Globus pallidus (tissue), 1 donor: ENCODE measurements around the gene LIMK1.
"Not testable (repeated sequence)": the region's sequence is repeated elsewhere in the genome, so short reads cannot be mapped to it uniquely, and the experiment has no call there.

Experiments
- DNase-seq: peaks from one replicate; pipeline ENCODE4 v3.0.0-alpha.2; 2015; ENCODE audit warnings: low spot score

The LIMK1 gene

DNA sequence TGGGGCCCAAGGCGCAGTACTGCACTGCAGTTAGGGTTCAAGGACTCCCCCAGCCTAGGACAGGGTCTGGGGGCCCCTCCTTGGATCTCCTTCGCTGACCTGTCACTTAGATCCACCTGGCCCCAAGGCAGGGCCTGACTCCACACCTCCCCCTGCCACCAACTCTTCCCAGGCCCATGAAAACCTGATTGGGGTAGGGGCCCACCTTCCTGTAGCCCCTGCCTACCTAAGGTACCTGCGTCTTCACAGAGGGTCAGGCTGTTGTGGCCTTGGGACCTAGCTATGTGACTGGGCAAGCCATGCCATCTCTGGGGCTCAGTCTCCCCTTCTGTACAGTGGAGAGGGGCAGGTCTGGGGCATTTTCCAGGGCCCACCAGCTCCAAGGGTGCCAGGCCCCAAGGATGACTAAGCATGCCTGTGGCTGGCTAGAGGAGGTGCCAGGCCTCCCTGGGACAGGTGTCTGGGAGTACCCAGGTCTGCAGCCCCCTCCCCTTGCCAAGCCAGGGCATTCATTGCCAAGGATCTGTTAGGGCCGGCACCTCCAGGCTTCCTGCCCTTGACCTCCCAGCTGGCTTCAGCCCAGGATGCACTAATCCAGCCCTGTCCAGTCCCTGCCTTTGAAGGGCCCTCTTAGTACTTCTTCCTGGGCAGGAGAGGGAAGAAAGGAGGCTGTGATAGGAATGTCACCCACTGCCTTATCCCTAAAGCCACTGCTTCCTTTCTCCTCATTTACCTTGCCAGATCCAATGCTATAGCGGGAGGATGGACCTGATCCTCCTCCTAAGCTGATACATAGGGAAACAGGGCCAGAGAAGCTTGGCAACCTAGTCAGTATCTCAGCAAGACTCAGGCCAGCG is 1.3 kb downstream of the LIMK1 start:
- DNase-seq: no peak

DNA sequence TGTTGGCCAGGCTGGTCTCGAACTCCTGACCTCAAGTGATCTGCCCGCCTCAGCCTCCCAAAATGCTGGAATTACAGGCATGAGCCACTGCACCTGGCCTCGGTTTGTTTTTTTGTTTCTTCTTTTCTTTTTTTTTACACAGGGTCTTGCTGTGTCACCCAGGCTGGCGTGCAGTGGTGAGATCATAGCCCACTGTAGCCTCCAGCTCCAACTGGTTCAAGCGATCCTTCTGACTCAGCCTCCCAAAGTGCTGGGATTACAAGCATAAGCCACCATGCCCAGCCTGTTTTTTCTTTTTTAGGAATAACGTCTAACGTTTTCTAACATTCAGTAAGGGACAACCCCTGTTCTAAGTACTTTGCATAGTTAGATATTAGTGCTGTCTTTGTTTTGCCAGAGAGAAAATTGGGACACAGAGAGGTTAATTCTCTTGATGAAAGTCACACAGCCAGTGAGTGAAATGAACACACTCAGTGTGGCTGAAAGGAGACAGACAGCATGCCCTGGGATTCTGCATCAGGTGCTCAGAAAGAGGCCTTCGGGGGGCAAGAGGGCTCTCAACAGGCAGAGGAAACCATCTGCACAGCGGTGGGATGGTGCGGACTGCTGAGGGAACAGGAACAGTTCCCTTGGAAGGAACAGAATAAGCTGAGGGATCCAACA is 4.3 kb downstream of the LIMK1 start:
- no peak for DNase-seq

DNA sequence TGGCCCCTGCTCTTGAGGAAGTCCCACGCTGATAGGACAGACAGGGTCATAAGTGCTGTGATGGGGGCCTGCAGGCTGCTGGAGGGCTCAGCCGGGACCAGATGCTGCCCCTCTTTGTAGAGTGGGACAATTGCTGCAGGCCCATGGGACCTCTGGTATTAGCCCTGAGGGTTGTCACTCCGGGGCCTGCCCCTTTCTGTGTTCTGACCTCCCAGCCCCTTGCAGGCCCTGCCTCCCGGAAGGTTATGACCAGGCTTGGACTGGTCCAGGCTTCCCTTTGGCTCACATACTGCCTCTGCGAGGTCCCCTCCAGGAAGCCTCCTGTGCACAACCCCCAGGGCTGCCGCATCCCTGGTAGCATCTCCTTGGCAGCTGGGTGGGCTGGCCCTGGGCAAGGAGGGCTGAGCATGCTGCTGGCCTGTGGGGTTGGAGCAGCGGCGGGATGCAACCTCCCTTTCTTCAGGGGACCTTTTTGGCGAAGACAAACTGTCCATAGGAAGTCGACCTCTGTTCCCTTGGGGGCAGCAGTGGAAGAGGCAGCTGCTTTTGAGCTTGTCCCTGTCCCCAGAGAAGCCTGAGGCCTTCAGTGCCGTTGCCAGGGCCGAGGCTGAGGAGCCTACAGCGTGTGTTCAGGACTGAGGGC is 8.8 kb downstream of the LIMK1 start:
- no peak for DNase-seq

DNA sequence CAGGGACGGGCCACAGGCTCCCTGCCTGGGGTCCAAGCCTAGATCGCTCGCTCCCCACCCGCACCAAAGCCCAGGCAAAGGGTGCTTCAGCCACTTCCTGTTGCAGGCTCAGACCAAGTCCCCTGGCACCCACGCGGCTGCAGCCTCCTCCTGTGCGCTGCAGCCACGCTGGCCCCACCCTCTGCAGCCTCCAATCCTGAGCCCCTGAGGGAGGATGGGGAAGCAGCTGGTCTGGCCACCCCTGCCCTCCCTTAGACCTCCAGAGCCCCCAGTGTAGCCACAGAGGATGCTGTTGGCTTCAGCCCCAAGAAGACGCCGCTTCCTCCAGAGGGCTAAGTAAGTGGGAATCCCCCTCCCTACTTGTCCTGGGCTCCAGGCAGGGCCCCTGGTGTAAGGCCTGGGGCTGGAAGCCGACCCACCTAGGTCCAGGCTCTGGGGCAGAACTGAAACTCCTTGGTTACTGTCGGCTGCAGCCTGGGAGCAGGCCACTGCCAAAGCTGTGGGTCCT is 9.4 kb downstream of the LIMK1 start:
- DNase-seq: peak; percentile 55

DNA sequence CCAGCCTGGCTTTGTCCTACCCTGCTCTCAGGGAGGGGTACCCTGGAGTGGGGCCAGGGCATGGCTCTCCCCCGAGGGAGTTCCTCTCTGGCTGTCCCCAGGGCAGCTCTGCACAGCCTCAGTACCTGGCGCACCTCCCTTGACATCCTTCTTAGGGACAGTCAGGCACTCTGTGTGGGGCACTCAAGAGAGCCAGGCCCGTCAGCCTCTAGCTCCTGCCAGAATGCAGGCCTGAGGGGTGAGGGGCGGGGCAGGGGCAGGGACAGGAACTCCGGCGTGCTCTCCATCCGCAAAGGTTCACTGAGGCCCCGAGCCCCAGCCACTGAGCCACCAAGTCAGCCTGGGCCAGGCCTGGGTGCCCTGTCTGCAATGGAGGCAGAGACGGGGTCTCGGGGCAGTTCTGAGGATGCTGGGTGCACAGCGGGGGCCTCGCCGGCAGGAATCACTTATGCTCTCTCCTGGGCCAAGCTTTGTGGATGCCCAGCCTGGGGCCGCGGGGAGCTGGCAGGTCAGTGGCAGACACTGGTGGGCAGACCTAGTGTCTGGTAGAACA is 10.1 kb downstream of the LIMK1 start:
- DNase-seq: no peak

DNA sequence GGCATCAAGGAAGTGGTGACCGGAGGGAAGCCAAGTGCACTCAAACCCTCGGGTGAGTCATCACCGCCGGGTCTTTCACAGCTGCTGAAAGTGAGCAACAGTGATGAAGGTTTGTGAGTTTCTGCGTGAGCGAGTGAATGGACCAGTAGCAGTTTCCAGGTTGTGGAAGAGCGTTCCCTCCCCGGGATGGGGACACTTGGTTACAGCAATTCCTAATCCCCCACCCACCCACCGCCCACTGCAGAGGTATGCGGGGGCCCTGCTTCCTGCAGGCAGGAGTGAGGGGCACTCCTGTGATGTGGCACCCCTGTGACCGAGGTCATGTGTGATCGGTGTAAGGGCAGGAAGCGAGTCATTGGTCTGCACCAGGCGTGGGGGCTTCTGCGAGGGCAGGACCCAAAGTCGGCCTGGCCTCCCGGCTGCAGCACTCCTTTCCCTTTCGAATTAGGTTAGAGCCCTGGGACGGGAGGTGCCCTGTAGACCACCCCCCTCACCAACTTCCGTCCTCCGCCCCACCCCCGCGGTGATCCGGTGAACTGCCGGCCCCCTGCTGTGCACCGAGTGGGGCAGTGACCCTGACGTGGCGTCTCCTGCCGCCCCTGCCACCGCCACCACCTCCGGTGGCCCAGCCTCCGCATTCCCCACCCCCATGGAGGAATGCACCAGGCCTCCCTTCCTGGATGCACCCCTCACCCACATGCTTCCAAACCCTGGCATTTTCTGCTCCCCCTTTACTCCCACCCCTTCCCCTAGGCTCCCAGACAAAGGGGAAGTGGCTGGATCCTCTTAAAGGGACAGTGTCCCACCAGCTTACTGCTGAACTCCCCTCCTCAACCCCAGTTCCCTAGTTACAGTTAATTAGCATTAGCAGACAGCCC is 10.9 kb downstream of the LIMK1 start:
- peak; percentile 16 for DNase-seq

DNA sequence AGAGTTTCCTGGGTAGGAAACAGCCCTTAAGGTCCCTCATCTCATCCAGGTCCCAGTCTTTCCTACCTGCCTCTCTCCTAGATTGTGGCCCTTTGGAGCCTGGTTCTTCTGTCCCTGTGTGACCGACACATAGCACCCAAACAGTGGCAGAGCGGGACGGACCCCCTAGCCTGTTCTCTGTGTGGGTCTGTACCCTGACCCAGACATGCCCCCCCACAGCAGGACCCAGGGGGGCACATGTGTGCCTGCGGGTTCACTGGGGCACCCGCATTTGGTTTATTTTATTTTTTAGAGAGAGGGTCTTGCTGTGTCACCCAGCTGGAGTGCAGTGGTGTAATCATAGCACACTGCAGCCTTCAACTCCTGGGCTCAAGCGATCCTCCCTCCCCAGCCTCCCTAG is 11.5 kb downstream of the LIMK1 start:
- no peak for DNase-seq

DNA sequence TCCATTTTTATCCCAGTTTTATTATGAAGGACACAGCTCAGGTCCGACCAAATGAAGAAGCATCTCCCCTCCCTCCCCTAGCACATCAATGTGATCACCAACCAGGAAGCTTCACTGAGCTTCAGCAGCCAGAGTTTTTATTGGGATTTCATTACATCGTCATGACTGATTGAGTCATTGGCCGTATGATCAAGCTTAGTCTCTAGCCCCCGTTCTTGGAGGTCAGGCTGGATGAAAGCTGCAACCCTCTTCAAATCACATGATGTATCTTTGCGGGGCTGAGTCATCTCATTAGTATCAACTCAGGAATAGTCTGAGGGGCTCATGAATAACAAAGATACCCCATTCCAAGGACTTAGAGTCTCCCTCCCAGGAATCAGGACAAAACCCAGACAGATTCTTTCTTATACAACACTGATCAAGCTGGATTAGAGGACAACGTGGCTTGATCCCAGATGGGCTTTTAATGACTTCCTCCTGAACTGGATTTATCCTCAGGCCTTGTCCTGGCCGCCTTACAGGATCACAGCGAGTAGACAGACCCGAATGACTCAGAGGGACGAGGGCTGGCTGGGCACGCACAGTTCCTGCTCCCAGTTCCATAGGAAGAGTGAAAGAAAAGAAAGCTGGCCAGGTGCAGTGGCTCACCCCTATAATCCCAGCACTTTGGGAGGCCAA is 14.5 kb downstream of the LIMK1 start:
- no peak for DNase-seq

DNA sequence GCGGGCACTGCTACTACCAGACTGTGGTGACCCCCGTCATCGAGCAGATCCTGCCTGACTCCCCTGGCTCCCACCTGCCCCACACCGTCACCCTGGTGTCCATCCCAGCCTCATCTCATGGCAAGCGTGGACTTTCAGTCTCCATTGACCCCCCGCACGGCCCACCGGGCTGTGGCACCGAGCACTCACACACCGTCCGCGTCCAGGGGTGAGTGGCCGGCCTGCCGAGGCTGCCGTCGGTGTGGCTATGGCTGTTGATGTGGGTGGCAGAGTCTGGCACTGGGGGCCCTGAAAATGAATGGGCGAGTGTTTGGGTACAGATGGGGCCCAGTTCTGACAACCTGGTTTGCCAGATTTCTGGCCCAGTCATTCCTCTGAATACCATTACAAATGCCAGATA is 15.4 kb downstream of the LIMK1 start:
- no peak for DNase-seq

DNA sequence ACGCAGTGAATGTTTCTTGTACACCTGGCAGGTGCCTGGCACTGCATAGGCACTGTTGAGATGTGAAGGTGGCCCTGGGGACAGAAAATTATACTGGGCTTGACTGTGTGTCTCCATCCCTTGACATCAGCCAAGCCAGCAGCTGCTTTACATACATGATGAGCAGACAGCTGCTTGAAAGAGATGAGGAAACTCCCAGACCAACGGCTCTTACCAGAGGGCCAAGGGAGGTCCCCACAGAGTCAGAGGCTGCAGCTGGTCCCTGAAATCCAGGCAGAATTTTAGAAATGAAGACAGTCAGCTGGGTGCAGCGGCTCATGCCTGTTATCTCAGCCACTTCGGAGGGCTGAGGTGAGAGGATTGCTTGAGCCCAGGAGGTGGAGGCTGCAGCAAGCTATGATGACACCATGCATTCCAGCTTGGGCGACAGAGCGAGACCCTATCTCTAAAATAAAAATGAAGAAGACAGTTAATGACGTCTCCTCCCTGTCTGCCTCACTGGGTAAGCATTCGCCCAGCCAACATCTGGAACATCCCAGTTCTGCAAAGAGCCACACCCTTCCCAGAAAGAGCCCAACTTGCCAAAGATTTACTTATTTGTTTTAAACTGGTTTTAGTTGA is 17.6 kb downstream of the LIMK1 start:
- DNase-seq: no peak

DNA sequence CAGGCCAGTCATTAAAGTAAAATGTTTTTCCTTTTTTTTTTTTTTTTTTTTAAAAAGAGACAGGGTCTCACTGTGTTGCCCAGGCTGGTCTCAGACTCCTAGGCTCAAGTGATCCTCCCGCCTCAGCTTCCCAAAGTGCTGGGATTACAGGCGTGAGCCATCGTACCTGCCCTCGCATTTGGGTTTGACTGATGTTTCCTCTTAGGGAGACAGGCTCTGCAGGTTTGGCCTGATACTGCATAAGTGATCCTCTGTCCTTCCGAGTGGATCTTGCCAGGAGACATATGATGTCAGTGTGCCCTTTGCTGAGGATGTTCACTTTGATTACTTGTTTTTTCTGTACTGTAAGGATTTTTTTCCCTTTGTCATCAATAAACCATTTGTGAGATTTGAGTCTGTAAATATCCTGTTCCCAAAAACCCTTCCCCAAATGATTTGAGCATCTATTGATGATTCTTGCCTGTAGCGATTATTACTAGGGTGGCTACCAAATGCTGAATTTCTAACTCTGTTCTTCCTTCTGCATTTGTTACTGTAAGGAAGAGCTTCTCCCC is 19.7 kb downstream of the LIMK1 start:
- DNase-seq: no peak

DNA sequence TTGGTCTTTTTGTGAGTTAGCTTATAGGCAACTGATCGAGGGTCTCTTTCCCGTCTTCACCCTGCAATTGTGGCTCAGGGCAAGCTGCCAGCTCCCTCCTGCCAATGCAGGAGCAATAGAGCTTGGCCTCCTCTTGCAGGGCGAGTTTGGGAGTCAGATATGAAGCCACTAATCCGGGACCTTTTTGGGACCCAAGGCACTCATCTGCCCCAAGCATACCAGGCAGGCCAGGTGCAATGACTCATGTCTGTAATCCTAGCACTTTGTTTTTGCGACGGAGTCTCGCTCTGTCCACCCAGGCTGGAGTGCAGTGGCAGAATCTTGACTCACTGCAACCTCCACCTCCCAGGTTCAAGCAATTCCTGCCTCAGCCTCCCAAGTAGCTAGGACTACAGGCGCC is 21.1 kb downstream of the LIMK1 start:
- DNase-seq: no peak

DNA sequence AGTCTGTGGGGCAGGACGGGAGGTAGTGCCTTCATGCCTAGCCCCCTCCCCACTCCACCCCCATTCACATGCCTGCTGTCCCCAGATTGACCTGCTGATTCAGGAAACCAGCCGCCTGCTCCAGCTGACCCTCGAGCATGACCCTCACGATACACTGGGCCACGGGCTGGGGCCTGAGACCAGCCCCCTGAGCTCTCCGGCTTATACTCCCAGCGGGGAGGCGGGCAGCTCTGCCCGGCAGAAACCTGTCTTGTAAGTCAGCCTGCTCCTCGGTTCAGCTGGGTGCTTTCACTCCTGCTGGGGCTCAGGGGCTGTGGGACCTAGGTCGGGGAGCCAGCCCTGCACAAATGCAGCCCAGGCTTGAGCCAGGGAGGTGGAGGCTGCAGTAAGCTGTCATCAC is 22.4 kb downstream of the LIMK1 start:
- DNase-seq: no peak

DNA sequence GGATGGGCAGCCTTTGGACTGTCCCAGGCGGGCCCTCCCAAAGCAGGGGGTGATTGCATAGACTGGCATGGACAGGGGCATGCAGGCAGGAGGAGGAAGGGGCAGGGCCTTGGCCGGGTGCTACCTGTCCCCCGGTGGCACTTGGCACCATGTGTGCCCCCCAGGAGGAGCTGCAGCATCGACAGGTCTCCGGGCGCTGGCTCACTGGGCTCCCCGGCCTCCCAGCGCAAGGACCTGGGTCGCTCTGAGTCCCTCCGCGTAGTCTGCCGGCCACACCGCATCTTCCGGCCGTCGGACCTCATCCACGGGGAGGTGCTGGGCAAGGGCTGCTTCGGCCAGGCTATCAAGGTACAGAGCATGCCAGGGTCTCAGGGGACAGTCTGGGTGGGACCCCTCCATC is 23.2 kb downstream of the LIMK1 start:
- DNase-seq: no peak

DNA sequence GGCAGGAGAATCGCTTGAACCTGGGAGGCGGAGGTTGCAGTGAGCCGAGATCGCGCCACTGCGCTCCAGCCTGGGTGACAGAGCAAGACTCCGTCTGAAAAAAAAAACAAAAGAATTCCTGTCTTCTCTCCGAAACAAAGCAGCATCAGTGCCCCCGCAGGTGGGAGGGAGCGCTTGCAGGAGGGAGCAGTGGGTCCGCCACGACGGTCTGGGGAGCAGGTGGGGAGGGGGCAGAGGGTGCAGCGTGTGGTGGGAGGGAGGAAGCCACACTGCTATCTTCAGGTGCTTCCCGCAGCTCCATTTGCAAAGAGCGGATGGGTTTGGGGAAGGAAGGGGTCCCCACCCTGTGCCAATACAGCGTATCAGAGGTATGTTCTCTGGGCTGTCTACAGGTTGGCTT is 31.7 kb downstream of the LIMK1 start:
- DNase-seq: no peak

DNA sequence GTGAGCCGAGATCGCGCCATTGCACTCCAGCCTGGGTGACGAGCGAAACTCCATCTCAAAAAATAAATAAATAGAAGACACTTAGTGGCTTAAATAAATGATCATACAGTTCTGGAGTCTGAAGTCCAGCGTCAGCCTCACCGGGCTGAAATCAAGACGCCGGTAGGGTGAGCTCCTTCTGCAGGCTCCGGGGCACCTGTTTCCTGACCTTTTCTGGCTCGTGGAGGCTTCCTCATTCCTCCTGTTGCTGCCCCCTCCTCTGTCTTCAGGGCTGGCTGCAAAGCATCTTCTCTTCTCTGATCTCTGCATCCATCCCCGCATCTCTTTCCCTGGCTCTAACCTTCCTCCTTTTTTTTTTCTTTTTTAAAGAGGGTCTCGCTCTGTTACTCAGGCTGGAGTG is 32.8 kb downstream of the LIMK1 start:
- DNase-seq: no peak

DNA sequence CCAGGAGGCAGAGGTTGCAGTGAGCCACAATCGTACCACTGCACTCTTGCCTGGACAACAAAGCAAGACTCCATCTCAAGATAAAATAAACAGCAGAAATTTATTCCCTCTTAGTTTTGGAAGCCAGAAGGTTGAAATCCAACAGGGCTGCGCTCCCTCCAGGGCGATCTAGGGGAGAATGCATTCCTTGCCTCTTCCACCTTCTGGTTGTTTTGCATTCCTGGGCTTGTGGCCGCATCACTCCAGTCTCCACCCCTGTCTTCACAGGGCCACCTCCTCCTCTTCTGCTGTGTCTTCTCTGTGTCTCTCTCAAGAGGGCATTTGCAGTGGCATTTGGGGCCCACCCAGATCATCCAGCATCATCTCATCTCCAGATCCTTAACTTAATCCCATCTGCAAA is 36.2 kb downstream of the LIMK1 start:
- DNase-seq: no peak

DNA sequence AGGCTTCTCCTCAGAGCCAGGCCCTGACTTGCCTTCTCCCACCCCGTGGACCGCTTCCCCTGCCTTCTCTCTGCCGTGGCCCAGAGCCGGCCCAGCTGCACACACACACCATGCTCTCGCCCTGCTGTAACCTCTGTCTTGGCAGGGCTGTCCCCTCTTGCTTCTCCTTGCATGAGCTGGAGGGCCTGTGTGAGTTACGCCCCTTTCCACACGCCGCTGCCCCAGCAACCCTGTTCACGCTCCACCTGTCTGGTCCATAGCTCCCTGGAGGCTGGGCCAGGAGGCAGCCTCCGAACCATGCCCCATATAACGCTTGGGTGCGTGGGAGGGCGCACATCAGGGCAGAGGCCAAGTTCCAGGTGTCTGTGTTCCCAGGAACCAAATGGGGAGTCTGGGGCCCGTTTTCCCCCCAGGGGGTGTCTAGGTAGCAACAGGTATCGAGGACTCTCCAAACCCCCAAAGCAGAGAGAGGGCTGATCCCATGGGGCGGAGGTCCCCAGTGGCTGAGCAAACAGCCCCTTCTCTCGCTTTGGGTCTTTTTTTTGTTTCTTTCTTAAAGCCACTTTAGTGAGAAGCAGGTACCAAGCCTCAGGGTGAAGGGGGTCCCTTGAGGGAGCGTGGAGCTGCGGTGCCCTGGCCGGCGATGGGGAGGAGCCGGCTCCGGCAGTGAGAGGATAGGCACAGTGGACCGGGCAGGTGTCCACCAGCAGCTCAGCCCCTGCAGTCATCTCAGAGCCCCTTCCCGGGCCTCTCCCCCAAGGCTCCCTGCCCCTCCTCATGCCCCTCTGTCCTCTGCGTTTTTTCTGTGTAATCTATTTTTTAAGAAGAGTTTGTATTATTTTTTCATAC is 38.0 kb downstream of the LIMK1 start:
- DNase-seq: no peak

DNA sequence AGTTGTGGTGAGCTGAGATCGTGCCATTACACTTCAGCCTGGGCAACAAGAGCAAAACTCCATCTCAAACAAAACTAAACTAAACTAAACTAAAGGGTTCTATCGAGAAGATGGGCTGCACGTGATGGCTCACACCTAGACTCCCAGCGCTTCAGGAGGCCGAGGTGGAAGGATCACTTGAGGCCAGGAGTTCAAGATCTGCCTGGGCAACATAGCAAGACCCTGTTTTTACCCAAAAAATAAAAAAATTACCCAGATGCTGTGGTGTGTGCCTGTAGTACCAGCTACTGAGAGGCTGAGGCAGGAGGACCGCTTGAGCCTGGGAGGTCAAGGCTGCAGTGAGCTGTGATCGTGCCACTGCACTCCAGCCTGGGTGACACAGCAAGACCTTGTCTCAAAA is 40.3 kb downstream of the LIMK1 start:
- not testable (repeated sequence) for DNase-seq
